Endothelial cell of umbilical vein (primary cell): ENCODE results near the gene EPHX1. TPM values are rescaled to one million over a fixed set of nuclear protein-coding genes. Genes with fewer than 3 reads are reported as not detected.
A peak's percentile ranks its signal among the peaks of the same experiment; 100 is the strongest.
"Not testable (repeated sequence)": the region's sequence is repeated elsewhere in the genome, so short reads cannot be mapped to it uniquely, and the experiment has no call there.

Experiments
- BruUV-seq: library from RNA; stranded (reverse); fragments of 400-500 nt; replicated peaks from 2 replicates; lab custom pipeline; 2021; lab: Mats Ljungman, UMichigan
- CTCF ChIA-PET: fragments of 300-600, 350-600 bp; sonication (Branson Sonifier 250); formaldehyde crosslinking; loops from one replicate; lab custom pipeline; 2021; ENCODE audit warnings: antibody characterized with exemption, inconsistent platforms; lab: Charles Lee
- POLR2A ChIA-PET: fragments of 300-600, 350-600 bp; sonication (Branson Sonifier 250); formaldehyde crosslinking; loops from one replicate; lab custom pipeline; 2021; ENCODE audit warnings: antibody characterized with exemption, inconsistent platforms; lab: Charles Lee
- DNase-seq: peaks from one replicate; pipeline ENCODE4 v3.0.0-alpha.2; 2011; ENCODE audit warnings: low read depth, low spot score
- FAIRE-seq: peaks from 2 replicates; lab custom pipeline; 2011; peaks lifted over from hg19 to GRCh38; lab: Jason Lieb, UNC
- H2AFZ ChIP-seq: 2 replicates; pipeline ENCODE4 v1.6.0; 2012; ENCODE audit warnings: low read depth, low read length, control low read depth, inconsistent platforms
- H3K27ac ChIP-seq: 2 replicates; pipeline ENCODE4 v1.5.1; 2011; ENCODE audit warnings: low read depth, mild to moderate bottlenecking, control low read depth, low read length, moderate library complexity; ENCODE audit not compliant: insufficient read depth
- H3K27me3 ChIP-seq, 2 experiments: 2 replicates each; pipeline versions ENCODE4 v1.6.0 to v1.6.1; 2011; ENCODE audit warnings: low read length in 2 of 2, mixed read lengths in 1 of 2; ENCODE audit not compliant: control insufficient read depth in 2 of 2, insufficient read depth in 2 of 2
- H3K36me3 ChIP-seq, 2 experiments: 2 replicates in 1 of 2; 3 replicates in 1 of 2; pipeline ENCODE4 v1.5.1; 2011; ENCODE audit warnings: low read length in 2 of 2, mild to moderate bottlenecking in 1 of 2, moderate library complexity in 1 of 2; ENCODE audit not compliant: control insufficient read depth in 2 of 2, insufficient read depth in 2 of 2; ENCODE audit errors: extremely low read depth in 1 of 2
- H3K4me1 ChIP-seq: 3 replicates; pipeline ENCODE4 v1.5.1; 2011; ENCODE audit warnings: mild to moderate bottlenecking, low read length; ENCODE audit not compliant: control insufficient read depth, insufficient read depth; ENCODE audit errors: extremely low read depth
- H3K4me2 ChIP-seq: 2 replicates; pipeline ENCODE4 v1.6.1; 2011; ENCODE audit warnings: low read length, control low read depth, mixed read lengths; ENCODE audit not compliant: insufficient read depth
- H3K4me3 ChIP-seq, 3 experiments: fragments of 200-600 bp in 1 of 3; sonication (generic), shearing (Covaris generic) in 1 of 3; replicated peaks in 1 of 3; 2 replicates each; pipeline ENCODE4 v1.5.1; 2011 to 2016; ENCODE audit warnings: control low read depth in 3 of 3, low read length in 3 of 3, mild to moderate bottlenecking in 2 of 3, inconsistent platforms in 1 of 3, low read depth in 1 of 3, moderate library complexity in 1 of 3; ENCODE audit not compliant: insufficient read depth in 1 of 3
- H3K79me2 ChIP-seq: 2 replicates; pipeline ENCODE4 v1.6.0; 2012; ENCODE audit warnings: low read length, inconsistent platforms; ENCODE audit not compliant: control insufficient read depth, insufficient read depth
- H3K9ac ChIP-seq: replicated peaks from 2 replicates; pipeline ENCODE3; 2011; ENCODE audit warnings: low read length, control low read depth; ENCODE audit not compliant: insufficient read depth; ENCODE audit errors: extremely low read depth
- H3K9me1 ChIP-seq: replicated peaks from 3 replicates; pipeline ENCODE4 v1.6.0; 2011; ENCODE audit warnings: mild to moderate bottlenecking, low read length; ENCODE audit not compliant: control insufficient read depth, insufficient read depth; ENCODE audit errors: extremely low read depth
- H3K9me3 ChIP-seq: replicated peaks from 2 replicates; pipeline ENCODE4 v1.5.1; 2012; ENCODE audit warnings: low read length, inconsistent platforms; ENCODE audit not compliant: control insufficient read depth, insufficient read depth
- H4K20me1 ChIP-seq: replicated peaks from 2 replicates; pipeline ENCODE3; 2011; ENCODE audit warnings: mild to moderate bottlenecking, low read length; ENCODE audit not compliant: control insufficient read depth, insufficient read depth; ENCODE audit errors: extremely low read depth
- CTCF ChIP-seq, 2 donors: IDR thresholded peaks; 1 replicate in 1 of 2; 2 replicates in 1 of 2; pipeline ENCODE4 v1.5.1; 2011; ENCODE audit warnings: low read length in 2 of 2, mild to moderate bottlenecking in 2 of 2, moderate library complexity in 2 of 2, control low read depth in 1 of 2, inconsistent platforms in 1 of 2, low read depth in 1 of 2; ENCODE audit not compliant: insufficient read depth in 1 of 2; ENCODE audit errors: extremely low read depth in 1 of 2
- EZH2 ChIP-seq: IDR thresholded peaks from 2 replicates; pipeline ENCODE4 v1.6.1; 2012; ENCODE audit warnings: borderline replicate concordance, low read depth, mild to moderate bottlenecking, moderate library complexity, low read length, inconsistent platforms; ENCODE audit not compliant: severe bottlenecking
- FOS ChIP-seq: IDR thresholded peaks from 2 replicates; pipeline ENCODE4 v1.6.1; 2011; ENCODE audit warnings: mild to moderate bottlenecking, low read length, moderate library complexity, borderline replicate concordance; ENCODE audit not compliant: insufficient read depth
- GATA2 ChIP-seq: IDR thresholded peaks from 2 replicates; pipeline ENCODE4 v1.7.0; 2011; ENCODE audit warnings: low read depth, mild to moderate bottlenecking, moderate library complexity, mixed read lengths, low read length; ENCODE audit not compliant: insufficient read length, insufficient read depth
- JUN ChIP-seq: IDR thresholded peaks from 2 replicates; pipeline ENCODE4 v1.6.1; 2011; ENCODE audit warnings: borderline replicate concordance, low read depth; ENCODE audit not compliant: insufficient read length, insufficient read depth
- MYC ChIP-seq: IDR thresholded peaks from one replicate; pipeline ENCODE4 v1.6.1; 2011; ENCODE audit warnings: mild to moderate bottlenecking, low read depth, low read length
- POLR2A ChIP-seq: IDR thresholded peaks from 2 replicates; pipeline ENCODE4 v1.6.1; 2012; ENCODE audit warnings: low read depth, mild to moderate bottlenecking, control low read depth, low read length
- POLR2AphosphoS5 ChIP-seq: IDR thresholded peaks from 2 replicates; pipeline ENCODE4 v1.6.1; 2012; ENCODE audit warnings: low read depth, mild to moderate bottlenecking, control low read depth, low read length, moderate library complexity; ENCODE audit not compliant: insufficient read depth
- dilution Hi-C: fragments of 300-500 bp; cut with MboI; formaldehyde crosslinking; loops from one replicate; pipeline ENCODE4 v1.15.0; 2019; ENCODE audit warnings: low sequenced_read_pairs; ENCODE audit not compliant: extremely low pct_ligation_motif_present
- intact Hi-C: fragments of 100-400 bp; cut with micrococcal nuclease; formaldehyde crosslinking; loops from one replicate; pipeline ENCODE4 v1.10.0; 2022
- polyA plus RNA-seq, 4 experiments: library from polyadenylated mRNA; depleted of rRNA in 3 of 4; stranded (reverse) in 3 of 4; unstranded in 1 of 4; fragments of >200 nt; gene quantifications; 2 replicates each; pipeline versions ENCODE4 v1.2.1 to v1.2.3, GENCODE V29; 2011 to 2012; ENCODE audit warnings: missing spikeins in 1 of 4
- total RNA-seq: library from RNA; stranded (reverse); gene quantifications from 2 replicates; pipeline ENCODE4 v1.2.3, GENCODE V29; 2021
- TF ChIP-seq, protein P1 (sequence below): IDR thresholded peaks from 2 replicates; pipeline ENCODE4 v1.6.1; 2011; ENCODE audit not compliant: insufficient read depth, insufficient read length

EPHX1 gene
- total and polyA plus RNA-seq, 2 donors (not counting 3 experiments of a cell fraction or from before 2014, with no cell fraction given): 23.7 to 25.2 TPM

DNA sequence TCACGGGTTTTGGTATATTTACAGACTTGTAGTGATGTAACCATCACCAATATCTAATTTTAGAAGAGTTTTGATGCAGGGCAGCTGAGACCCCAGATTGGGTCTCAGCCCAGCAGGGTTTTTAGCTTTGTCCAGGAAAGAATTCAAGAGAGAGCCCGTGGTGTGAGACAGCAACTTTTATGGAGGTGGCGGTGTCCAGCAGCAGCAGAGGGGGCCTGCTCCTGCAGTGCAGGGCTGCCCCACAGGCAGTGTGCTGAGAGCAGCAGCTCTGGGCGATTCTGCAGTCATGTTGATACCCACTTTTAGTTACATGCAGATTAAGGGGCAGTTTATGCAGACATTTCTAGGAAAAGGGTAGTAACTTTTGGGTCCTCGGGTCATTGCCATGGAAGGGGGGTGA lies 1.8 kb upstream of the EPHX1 start:
- Histone ChIP-seq H2AFZ (no peak overlapping the region), H3K36me3 (no peaks in the 10 kb centered on the region), H3K27me3 (no peaks in the 10 kb centered on the region), H3K9ac (no peak overlapping the region), H3K79me2 (no peaks in the 10 kb centered on the region), H3K9me3 (no peaks in the 10 kb centered on the region), H4K20me1 (no peaks in the 10 kb centered on the region), H3K27ac (no peak overlapping the region), H3K4me3 (no peak overlapping the region), H3K4me1 (peaks cover 8% of the 10 kb centered on the region), H3K4me2 (no peak overlapping the region), H3K9me1 (no peaks in the 10 kb centered on the region)
- intact Hi-C loops: no loop called here
- BruUV-seq: no TSS peak
- DNase-seq (no peak), FAIRE-seq (no peak)
- ChIA-PET POLR2A (no interaction called here), CTCF (interaction anchor here (1.5 kb wide), 1 partner anchor 30 kb away, joined by 7 read pairs; the partner anchor contains the start of gene SRP9)
- dilution Hi-C loops: no loop called here
- TF ChIP-seq POLR2AphosphoS5 (no peak), POLR2A (no peak), MYC (no peak), EZH2 (no peak), FOS (no peak), CTCF (IDR thresholded peaks at IDR 0.05; ENCODE audit: extremely low read depth in 1 of 2, insufficient read depth in 1 of 2, low read depth in 1 of 2, low read length in 2 of 2) (no peak), GATA2 (no peak), JUN (no peak)
- TF ChIP-seq, protein P1, sequence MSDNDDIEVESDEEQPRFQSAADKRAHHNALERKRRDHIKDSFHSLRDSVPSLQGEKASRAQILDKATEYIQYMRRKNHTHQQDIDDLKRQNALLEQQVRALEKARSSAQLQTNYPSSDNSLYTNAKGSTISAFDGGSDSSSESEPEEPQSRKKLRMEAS: no peak

DNA sequence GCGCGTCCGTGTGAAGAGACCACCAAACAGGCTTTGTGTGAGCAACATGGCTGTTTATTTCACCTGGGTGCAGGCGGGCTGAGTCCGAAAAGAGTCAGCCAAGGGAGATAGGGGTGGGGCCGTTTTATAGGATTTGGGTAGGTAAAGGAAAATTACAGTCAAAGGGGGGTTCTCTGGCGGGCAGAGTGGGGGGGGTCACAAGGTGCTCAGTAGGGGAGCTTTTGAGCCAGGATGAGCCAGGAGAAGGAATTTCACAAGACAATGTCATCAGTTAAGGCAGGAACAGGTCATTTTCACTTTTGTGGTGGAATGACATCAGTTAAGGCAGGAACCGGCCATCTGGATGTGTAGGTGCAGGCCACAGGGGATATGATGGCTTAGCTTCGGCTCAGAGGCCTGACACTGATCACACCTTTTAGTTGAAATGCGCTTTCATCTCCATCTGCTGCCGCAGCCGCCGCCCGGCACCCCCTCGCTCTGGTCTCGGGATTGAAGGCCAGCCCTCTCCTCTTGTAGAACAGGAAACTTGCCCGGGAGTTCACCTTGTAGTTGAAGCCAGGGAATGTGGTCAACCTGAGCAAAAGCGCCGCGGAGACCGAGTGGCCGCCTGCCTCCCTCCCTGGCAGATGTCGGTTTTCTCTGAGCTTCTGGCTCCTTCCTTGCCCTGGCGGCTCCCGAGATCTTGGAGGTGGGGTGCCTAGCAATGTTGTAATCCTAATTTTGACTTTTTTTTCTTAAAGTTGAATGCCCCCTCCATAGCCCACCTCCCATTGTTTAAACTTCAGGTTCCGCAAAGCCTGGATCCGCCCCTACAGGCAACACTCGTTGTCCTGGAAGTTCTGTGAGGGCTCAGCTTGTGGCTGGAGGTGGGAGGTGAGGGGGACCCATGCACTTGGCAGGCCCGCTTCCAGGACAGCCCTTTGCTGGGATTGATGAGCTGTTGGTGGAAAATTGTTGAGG lies 935 bp downstream of the EPHX1 start:
- BruUV-seq, dilution Hi-C loops: not testable (repeated sequence)
- CTCF ChIA-PET: interaction anchor here (0.7 to 3.8 kb wide), 13 partner anchors 8 to 336 kb away, joined by 3 to 21 read pairs (median 5); partner anchors contain the start of genes SRP9 and TMEM63A

More for the DNA sequence above, 935 bp downstream of the EPHX1 start:
- not testable (repeated sequence) for H3K36me3 ChIP-seq, H3K79me2 ChIP-seq, H3K4me1 ChIP-seq, H3K9me3 ChIP-seq, H4K20me1 ChIP-seq, H3K9me1 ChIP-seq, H3K27me3 ChIP-seq, H3K27ac ChIP-seq
- peak overlapping the region in 2 of 3 experiments; percentile 43 to 70 for H3K4me3 ChIP-seq
- H3K9ac ChIP-seq: peak overlapping the region; percentile 20
- intact Hi-C loops: loop anchor here (1.0 to 2.0 kb wide), 5 partner anchors 34 to 336 kb away; partner anchors contain the start of genes SRP9 and TMEM63A
- FAIRE-seq (peak; percentile 15), DNase-seq (peak; percentile 42)
- H2AFZ ChIP-seq: peak overlapping the region; percentile 88
- POLR2A ChIA-PET: interaction anchor here (0.6 kb wide), 1 partner anchor 31 kb away, joined by 13 read pairs; no protein-coding TSS in a partner anchor
- peak overlapping the region; percentile 73 for H3K4me2 ChIP-seq
